HL-60 (cell line): ENCODE measurements around the gene ABL1.

Experiments
- DNase-seq, 2 experiments: peaks; one replicate each; pipeline ENCODE4 v3.0.0-alpha.2; 2010 to 2020; ENCODE audit warnings: low read depth in 1 of 2, low spot score in 1 of 2
- H3K27ac ChIP-seq: fragments of 250-450 bp; sonication (Bioruptor Pico); replicated peaks from 2 replicates; pipeline ENCODE4 v1.5.1; 2020; ENCODE audit warnings: mild to moderate bottlenecking, moderate library complexity
- H3K27me3 ChIP-seq: fragments of 250-450 bp; sonication (Bioruptor Pico); 2 replicates; pipeline ENCODE4 v1.5.1; 2021; ENCODE audit warnings: mild to moderate bottlenecking, moderate library complexity; ENCODE audit not compliant: insufficient read depth, poor library complexity, severe bottlenecking
- H3K4me3 ChIP-seq: replicated peaks from 2 replicates; pipeline ENCODE4 v1.5.1; 2011; ENCODE audit warnings: mild to moderate bottlenecking, control low read depth, low read length; ENCODE audit not compliant: insufficient read depth
- GABPA ChIP-seq: IDR thresholded peaks from 2 replicates; pipeline ENCODE4 v1.6.1; 2012; ENCODE audit warnings: low read depth
- POLR2AphosphoS5 ChIP-seq: IDR thresholded peaks from 2 replicates; pipeline ENCODE4 v1.6.1; 2012; ENCODE audit warnings: low read depth
- SPI1 ChIP-seq: IDR thresholded peaks from 2 replicates; pipeline ENCODE4 v1.6.1; 2012; ENCODE audit warnings: low read depth, mild to moderate bottlenecking, borderline replicate concordance
- TF ChIP-seq, protein P1 (sequence below): IDR thresholded peaks from 2 replicates; pipeline ENCODE4 v1.6.1; 2012; ENCODE audit warnings: low read depth; ENCODE audit not compliant: insufficient replicate concordance
- TF ChIP-seq, protein P2 (sequence below): IDR thresholded peaks from one replicate; pipeline ENCODE4 v1.5.1; 2011; ENCODE audit warnings: low read length, control low read depth, inconsistent platforms; ENCODE audit not compliant: insufficient read depth

ABL1 gene

DNA sequence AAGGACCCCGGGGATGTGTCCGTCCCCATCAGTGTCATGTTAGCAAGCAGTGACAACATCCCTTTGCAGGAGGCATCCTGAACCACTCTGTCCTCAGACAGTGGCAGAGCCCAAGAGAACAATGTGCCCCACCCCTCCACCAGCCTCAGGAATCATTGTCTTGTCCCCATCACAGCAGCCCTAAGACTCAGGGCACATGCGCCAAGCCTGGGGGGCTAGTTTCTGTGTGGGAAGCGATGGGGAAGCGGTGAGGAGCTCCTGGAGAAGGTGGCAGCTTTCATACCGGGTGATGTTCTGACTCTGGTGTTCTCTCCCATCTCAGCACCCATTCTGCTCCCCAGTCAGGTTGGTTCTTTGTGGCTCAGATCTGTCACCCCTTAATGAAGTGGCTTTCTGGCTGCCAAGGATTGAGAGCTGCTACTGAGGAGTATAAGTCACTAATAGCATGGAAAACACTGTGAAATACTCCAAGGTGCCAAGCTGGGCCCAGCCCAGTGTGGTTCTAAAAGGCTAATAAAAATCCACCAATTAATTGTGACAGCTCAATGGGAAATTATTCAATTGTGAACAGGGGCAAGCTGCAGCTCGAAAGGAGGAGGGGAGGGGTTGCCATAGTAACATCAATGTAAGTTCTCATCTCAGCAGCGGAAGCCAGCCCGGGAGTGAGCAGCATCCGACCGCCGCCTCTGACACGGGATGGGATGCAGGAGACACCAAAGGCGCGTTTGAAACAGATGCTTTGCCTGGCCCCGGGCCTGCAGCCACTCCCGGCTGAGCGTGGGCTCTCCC is 56.8 kb downstream of the ABL1 start:
- Histone ChIP-seq H3K4me3 (no peak overlapping the region), H3K27ac (no peak overlapping the region), H3K27me3 (no peaks in the 10 kb centered on the region)
- TF ChIP-seq SPI1, result no peak
- no peak for TF ChIP-seq POLR2AphosphoS5
- no peak for TF ChIP-seq GABPA
- TF ChIP-seq, protein P1, sequence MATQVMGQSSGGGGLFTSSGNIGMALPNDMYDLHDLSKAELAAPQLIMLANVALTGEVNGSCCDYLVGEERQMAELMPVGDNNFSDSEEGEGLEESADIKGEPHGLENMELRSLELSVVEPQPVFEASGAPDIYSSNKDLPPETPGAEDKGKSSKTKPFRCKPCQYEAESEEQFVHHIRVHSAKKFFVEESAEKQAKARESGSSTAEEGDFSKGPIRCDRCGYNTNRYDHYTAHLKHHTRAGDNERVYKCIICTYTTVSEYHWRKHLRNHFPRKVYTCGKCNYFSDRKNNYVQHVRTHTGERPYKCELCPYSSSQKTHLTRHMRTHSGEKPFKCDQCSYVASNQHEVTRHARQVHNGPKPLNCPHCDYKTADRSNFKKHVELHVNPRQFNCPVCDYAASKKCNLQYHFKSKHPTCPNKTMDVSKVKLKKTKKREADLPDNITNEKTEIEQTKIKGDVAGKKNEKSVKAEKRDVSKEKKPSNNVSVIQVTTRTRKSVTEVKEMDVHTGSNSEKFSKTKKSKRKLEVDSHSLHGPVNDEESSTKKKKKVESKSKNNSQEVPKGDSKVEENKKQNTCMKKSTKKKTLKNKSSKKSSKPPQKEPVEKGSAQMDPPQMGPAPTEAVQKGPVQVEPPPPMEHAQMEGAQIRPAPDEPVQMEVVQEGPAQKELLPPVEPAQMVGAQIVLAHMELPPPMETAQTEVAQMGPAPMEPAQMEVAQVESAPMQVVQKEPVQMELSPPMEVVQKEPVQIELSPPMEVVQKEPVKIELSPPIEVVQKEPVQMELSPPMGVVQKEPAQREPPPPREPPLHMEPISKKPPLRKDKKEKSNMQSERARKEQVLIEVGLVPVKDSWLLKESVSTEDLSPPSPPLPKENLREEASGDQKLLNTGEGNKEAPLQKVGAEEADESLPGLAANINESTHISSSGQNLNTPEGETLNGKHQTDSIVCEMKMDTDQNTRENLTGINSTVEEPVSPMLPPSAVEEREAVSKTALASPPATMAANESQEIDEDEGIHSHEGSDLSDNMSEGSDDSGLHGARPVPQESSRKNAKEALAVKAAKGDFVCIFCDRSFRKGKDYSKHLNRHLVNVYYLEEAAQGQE, result no peak
- no peak for DNase-seq

DNA sequence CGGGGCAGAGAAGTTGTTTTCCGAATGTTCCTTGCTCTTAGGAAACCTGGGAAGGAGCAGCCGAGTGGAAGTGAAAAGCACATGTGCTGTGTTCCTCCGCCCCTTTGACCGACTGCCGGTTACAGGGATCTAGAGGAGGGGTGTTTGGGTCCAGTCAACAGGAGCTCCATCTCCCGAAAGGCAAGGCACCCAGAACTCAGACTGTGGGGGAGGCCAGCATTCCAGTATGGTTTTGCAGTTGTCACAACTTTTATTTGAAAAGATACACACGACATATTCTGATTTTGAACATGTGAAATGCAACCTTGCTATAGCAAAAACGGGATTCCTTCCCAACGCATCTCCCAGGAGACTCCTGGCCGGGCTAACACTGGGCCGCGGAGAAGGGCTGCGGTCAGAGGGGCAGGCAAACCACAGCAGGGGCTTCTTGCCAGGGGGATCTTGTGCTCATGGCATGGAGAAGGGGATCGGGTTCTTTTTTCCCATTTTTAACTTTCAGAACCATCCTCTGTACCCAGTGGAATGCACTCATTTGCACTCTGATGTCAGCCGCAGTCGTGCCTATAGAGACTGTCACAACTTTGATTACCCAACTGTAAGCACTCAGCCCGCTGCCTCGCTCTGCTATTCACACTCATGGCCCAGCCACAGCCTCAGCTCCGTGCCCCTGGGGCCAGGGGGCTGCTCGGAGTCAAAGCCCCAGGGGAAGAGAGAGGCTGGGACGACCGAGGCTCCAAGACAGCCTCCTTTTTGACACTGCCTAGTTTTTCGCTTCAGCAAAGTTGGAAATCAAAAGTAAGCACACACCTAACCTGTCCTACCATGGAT is 57.6 kb downstream of the ABL1 start:
- peak; percentile 25 to 71 for DNase-seq
- TF ChIP-seq GABPA (no peak), SPI1 (no peak), POLR2AphosphoS5 (no peak)
- TF ChIP-seq, protein P1, result no peak
- TF ChIP-seq, protein P2, sequence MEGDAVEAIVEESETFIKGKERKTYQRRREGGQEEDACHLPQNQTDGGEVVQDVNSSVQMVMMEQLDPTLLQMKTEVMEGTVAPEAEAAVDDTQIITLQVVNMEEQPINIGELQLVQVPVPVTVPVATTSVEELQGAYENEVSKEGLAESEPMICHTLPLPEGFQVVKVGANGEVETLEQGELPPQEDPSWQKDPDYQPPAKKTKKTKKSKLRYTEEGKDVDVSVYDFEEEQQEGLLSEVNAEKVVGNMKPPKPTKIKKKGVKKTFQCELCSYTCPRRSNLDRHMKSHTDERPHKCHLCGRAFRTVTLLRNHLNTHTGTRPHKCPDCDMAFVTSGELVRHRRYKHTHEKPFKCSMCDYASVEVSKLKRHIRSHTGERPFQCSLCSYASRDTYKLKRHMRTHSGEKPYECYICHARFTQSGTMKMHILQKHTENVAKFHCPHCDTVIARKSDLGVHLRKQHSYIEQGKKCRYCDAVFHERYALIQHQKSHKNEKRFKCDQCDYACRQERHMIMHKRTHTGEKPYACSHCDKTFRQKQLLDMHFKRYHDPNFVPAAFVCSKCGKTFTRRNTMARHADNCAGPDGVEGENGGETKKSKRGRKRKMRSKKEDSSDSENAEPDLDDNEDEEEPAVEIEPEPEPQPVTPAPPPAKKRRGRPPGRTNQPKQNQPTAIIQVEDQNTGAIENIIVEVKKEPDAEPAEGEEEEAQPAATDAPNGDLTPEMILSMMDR, result no peak
- Histone ChIP-seq H3K4me3 (peak overlapping the region; percentile 33), H3K27me3 (no peaks in the 10 kb centered on the region), H3K27ac (peak overlapping the region; percentile 91)

DNA sequence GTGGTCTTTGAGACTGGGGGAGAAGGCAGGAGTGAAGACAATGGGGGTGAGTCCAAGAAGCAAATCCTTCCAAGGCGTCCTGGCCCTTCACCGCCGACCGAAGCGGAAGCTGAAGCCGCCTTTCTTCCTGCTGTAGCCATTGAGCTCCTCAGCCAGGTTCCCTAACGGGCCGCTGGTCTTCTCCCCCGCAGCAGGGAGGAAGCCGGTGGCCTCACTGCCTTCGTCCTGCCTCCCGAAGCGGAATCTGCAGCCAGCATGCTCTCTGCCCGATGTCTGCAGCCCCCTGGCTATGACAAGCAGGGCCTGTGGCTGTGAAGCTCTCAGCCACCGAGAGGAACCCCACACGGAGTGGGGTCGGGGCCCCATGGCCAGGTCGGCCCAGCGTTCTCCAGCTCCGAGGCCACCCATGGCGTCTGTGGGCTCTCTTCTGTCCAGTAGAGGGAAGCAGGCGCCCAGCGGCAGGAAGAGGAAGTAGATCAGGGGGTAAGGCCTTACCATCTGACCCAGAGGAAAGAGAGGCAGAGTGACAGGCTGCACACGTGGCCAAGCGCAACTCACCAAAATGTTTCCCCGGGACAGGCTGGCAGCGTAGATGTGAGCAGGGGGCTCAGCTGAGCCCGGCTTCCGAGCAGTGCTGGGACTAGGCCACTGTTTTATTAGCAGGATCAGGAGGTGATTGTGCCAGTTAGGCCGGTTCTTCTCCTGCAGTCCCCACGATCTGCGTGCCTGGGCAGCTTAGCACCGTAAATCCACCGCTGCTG is 58.5 kb downstream of the ABL1 start:
- TF ChIP-seq, protein P1, result no peak
- TF ChIP-seq SPI1 (peak; percentile 57), GABPA (peak; percentile 65), POLR2AphosphoS5 (peak; percentile 93)
- TF ChIP-seq, protein P2, result peak; percentile 63
- Histone ChIP-seq H3K27me3 (no peaks in the 10 kb centered on the region), H3K27ac (peak overlapping the region; percentile 91), H3K4me3 (peak overlapping the region; percentile 33)
- DNase-seq, result peak; percentile 86 to 93
